ENCODE data around the gene TRIM72.

- TF ChIP-seq POLR2A (IDR thresholded peaks at IDR 0.05; ENCODE audit: low read length) (no peak), GATA1 (IDR thresholded peaks at IDR 0.05; ENCODE audit: low read depth, low read length) (no peak)
Observed at GRCh38 chr16:31214708-31215286, 878 bp downstream of the TRIM72 start.
